Prostate gland (tissue), 2 donors: Measurements from ENCODE around the gene VPS41.

ENCODE experiments used
- CTCF ChIP-seq, 4 experiments: fragments of 200-600 bp in 2 of 4; fragments of 450-650 bp in 2 of 4; sonication (generic) in 2 of 4; IDR thresholded peaks; 1 replicate in 3 of 4; 2 replicates in 1 of 4; pipeline ENCODE4 v1.5.1; 2016 to 2019; ENCODE audit warnings: antibody characterized with exemption in 4 of 4, mild to moderate bottlenecking in 2 of 4, moderate library complexity in 2 of 4
- POLR2A ChIP-seq: fragments of 450-650 bp; IDR thresholded peaks from one replicate; pipeline ENCODE4 v1.6.1; 2016; ENCODE audit warnings: antibody characterized with exemption, mild to moderate bottlenecking
- POLR2AphosphoS5 ChIP-seq: sonication (generic); formaldehyde crosslinking; IDR thresholded peaks from one replicate; pipeline ENCODE4 v1.6.1; 2017; ENCODE audit warnings: antibody characterized with exemption

- TF ChIP-seq POLR2AphosphoS5 (no peak), CTCF (IDR thresholded peaks at IDR 0.05) (no peak), POLR2A (no peak)
These were observed 28.5 kb downstream of the VPS41 start for GRCh38 chr7:38880454-38880853.
